Ovary (tissue), 3 donors: ENCODE data around the gene MRPL12.

ENCODE experiments used
- CTCF ChIP-seq, 3 donors: fragments of 450-650 bp in 2 of 3; fragments of 200-600 bp in 1 of 3; IDR thresholded peaks; one replicate each; pipeline versions ENCODE4 v1.5.1 to v1.8.0; 2016 to 2022; ENCODE audit warnings: antibody characterized with exemption in 3 of 3, mild to moderate bottlenecking in 1 of 3
- EP300 ChIP-seq: sonication (generic); formaldehyde crosslinking; IDR thresholded peaks from one replicate; pipeline ENCODE4 v1.6.1; 2017; ENCODE audit warnings: antibody characterized with exemption
- POLR2A ChIP-seq: fragments of 450-650 bp; IDR thresholded peaks from one replicate; pipeline ENCODE4 v1.6.1; 2017; ENCODE audit warnings: antibody characterized with exemption, mild to moderate bottlenecking, moderate library complexity
- donor health status: DM: no; HTN: no; CAD: no.

DNA sequence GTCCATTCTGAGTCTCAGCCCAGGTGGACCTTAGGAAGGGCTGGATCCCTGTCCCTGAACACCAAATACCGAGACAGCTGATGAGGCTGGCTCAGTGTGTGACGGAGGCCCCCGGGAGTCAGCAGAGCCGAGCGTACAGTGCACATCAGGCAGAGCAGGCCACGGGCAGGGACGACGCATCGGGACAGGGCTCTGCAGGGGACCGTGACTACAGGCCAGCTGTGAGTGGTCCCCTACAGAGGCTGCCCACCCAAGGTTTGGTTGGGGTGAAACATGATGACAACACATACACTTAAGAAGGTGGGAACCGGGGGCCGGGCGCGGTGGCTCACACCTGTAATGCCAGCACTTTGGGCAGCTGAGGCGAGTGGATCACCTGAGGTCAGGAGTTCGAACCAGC lies 30.2 kb upstream of the MRPL12 start:
- TF ChIP-seq CTCF (IDR thresholded peaks at IDR 0.05) (no peak), POLR2A (no peak), EP300 (no peak)
